Neutrophil (primary cell): Measurements from ENCODE around the gene SERF1B.
"Not testable (repeated sequence)": the region's sequence is repeated elsewhere in the genome, so short reads cannot be mapped to it uniquely, and the experiment has no call there.

Experiments used
- H3K27ac ChIP-seq: fragments of 200-600 bp; sonication (generic); 2 replicates; pipeline ENCODE4 v1.5.1; 2016; ENCODE audit warnings: mild to moderate bottlenecking, moderate library complexity
- H3K27me3 ChIP-seq: fragments of 200-600 bp; sonication (generic); 2 replicates; pipeline ENCODE4 v1.6.0; 2016; ENCODE audit warnings: mild to moderate bottlenecking
- H3K36me3 ChIP-seq: fragments of 200-600 bp; sonication (generic); 2 replicates; pipeline ENCODE4 v1.5.1; 2017
- H3K4me1 ChIP-seq, 2 experiments: fragments of 200-600 bp in 1 of 2; sonication (generic) in 1 of 2; 1 replicate in 1 of 2; 2 replicates in 1 of 2; pipeline versions ENCODE4 v1.5.1 to v1.6.1; 2013 to 2016; ENCODE audit warnings: low read depth in 1 of 2, low read length in 1 of 2, mild to moderate bottlenecking in 1 of 2, moderate library complexity in 1 of 2; ENCODE audit not compliant: control insufficient read depth in 1 of 2, insufficient read depth in 1 of 2
- H3K4me3 ChIP-seq, 2 experiments: fragments of 200-600 bp in 1 of 2; sonication (generic) in 1 of 2; 1 replicate in 1 of 2; 2 replicates in 1 of 2; pipeline ENCODE4 v1.5.1; 2013 to 2016; ENCODE audit warnings: low read depth in 1 of 2, low read length in 1 of 2, mild to moderate bottlenecking in 1 of 2, moderate library complexity in 1 of 2
- H3K9me3 ChIP-seq: fragments of 200-600 bp; sonication (generic); 2 replicates; pipeline ENCODE4 v1.5.1; 2016

SERF1B gene

DNA sequence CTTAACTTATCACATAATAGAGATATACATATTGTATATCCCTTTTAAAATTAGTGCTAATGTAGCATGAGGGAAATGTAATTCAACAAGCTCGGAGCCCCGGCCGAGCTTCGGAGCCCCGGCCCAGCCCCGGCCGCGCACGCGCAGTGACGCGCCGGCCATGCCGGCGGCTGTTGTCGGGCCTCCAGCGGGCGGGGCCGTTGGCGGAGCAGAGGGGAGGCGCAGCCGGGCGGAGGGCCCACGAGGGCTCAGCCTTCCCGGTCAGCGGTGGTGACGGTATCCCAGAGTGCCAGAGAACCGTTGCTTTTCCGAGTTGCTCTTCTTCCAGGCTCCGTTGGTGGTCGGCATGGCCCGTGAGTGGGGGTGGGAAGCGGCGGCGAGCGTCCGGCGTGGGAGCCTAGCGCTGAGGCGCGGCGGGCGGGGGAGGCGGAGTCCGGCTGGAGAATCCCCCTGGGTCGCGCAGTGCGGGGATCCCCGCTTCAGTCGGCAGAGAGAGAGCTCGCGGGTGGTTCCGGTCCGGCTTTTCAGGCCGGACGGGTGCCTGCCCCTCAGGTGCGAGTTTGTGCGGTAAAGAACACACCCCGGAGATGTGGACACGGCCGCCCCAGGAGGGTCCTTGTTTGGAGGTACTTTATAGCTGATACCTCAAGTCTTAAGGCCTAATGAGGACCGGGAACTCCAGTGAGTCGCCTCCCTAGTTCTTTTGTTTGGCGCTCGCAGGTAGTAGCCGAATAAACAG is at the start of gene SERF1B:
Gene SERF1B (plus strand): TSS at position 146 of the 739 bp plus-strand sequence. CDS start 201 bp downstream, at position 347.
- H3K9me3 ChIP-seq, H3K36me3 ChIP-seq, H3K4me1 ChIP-seq, H3K27me3 ChIP-seq, H3K27ac ChIP-seq, H3K4me3 ChIP-seq: not testable (repeated sequence)

DNA sequence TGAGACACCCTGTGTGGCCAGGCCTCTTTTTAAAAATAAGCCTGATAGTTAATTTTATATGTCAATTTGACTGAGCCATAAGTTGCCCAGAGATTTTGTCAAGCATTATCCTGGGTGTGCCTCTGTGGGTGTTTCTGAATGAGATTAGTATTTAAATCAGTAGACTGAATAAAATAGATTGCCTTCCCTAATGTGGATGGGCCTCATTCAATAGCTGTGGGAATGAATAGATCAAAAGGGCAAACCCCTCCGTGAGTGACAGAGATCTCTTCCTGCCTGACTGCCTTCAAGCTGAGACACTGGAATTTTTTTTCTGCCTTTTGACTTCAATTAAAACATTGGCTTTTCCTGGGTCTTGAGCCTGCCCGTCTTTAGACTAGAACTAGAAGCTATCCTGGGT is 33.3 kb upstream of the SERF1B start:
- not testable (repeated sequence) for H3K4me3 ChIP-seq, H3K9me3 ChIP-seq

GRCh38 chr5:69995535-69995934 is 29.5 kb upstream of the SERF1B start:
- not testable (repeated sequence) for H3K27me3 ChIP-seq, H3K36me3 ChIP-seq, H3K27ac ChIP-seq, H3K4me1 ChIP-seq, H3K9me3 ChIP-seq, H3K4me3 ChIP-seq

More for the DNA sequence above, 33.3 kb upstream of the SERF1B start:
- H3K4me1 ChIP-seq, H3K27ac ChIP-seq, H3K36me3 ChIP-seq, H3K27me3 ChIP-seq: not testable (repeated sequence)

GRCh38 chr5:70020660-70021059 is 4.4 kb upstream of the SERF1B start:
- not testable (repeated sequence) for H3K36me3 ChIP-seq, H3K9me3 ChIP-seq, H3K4me3 ChIP-seq, H3K27ac ChIP-seq, H3K27me3 ChIP-seq, H3K4me1 ChIP-seq

DNA sequence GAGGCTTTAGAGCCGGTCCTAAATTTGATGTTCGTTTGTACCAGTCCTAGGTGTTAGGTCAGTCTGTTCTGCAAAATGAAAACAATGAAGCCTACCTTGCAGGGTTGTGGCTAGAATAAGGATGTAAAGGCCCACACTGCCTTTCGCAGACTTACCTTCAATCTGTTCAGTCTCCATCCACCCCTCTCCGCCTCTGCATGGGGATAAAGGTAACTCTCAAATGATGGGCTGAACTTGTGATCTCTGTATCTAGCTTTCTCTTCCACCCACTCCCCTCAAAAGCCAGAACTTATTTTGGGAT is 744 bp downstream of the SERF1B start:
- H3K9me3 ChIP-seq, H3K27me3 ChIP-seq, H3K4me1 ChIP-seq, H3K27ac ChIP-seq, H3K36me3 ChIP-seq, H3K4me3 ChIP-seq: not testable (repeated sequence)

GRCh38 chr5:70031204-70031603 is 6.2 kb downstream of the SERF1B start:
- not testable (repeated sequence) for H3K4me3 ChIP-seq, H3K27me3 ChIP-seq

DNA sequence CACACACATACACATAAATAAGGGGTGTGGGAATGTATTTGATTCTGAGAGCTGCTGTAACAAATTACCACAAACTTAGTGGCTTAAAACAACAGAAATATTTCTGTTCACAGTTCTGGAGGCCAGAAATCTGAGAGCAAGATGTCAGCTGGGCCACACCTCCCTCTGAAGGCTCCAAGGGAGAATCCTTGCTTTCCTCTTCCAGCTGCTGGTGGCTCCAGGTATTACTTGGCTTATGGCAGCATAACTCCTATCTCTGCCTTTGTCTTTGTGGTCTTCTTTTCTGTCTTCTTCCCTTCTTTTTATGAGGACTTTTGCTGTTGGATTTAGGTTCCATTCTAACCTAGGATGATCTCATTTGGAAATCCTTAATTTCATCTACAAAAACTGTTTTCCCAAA is 16.4 kb downstream of the SERF1B start:
- H3K4me3 ChIP-seq, H3K9me3 ChIP-seq, H3K36me3 ChIP-seq, H3K27me3 ChIP-seq, H3K27ac ChIP-seq, H3K4me1 ChIP-seq: not testable (repeated sequence)

More at GRCh38 chr5:70031204-70031603, 6.2 kb downstream of the SERF1B start:
- not testable (repeated sequence) for H3K4me1 ChIP-seq, H3K9me3 ChIP-seq, H3K36me3 ChIP-seq, H3K27ac ChIP-seq

- not testable (repeated sequence) for H3K36me3 ChIP-seq, H3K27ac ChIP-seq, H3K9me3 ChIP-seq, H3K27me3 ChIP-seq, H3K4me3 ChIP-seq, H3K4me1 ChIP-seq
These were observed 24.7 kb downstream of the SERF1B start for GRCh38 chr5:70049790-70050142.

DNA sequence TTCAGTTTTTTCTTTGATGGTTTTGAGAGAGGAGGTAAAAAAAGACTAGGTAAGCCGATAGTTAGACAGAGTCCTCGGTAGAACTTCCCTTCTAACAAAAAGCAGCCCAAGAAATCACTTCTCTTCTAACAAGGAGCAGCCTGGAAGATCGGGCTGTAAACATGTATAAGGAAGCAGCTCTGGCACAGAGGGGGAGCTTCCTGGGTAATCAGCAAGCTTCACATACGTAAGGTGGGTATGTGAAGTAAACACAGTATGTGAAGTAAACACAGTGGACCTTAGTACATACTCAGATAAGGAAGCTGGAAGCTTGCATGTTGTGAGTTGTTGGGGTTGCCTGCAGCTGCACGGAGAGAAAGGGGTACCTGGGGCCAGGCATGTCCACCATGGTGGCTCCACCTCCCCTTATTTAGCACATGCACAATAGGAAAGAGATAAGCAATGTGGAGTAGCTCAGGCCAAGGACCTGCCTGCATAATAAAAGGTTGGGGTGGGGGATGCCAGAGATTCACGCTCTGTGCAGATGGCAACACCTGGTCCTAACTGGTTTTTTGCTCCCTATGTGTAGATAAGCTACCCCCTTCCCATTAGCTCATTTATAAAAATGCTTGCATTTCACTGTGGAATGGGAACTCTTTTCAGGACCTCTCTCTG is 31.4 kb downstream of the SERF1B start:
- H3K4me3 ChIP-seq, H3K36me3 ChIP-seq, H3K27ac ChIP-seq, H3K27me3 ChIP-seq, H3K9me3 ChIP-seq, H3K4me1 ChIP-seq: not testable (repeated sequence)

GRCh38 chr5:70057140-70057539 is 32.1 kb downstream of the SERF1B start:
- H3K9me3 ChIP-seq, H3K4me3 ChIP-seq, H3K36me3 ChIP-seq, H3K27me3 ChIP-seq, H3K27ac ChIP-seq, H3K4me1 ChIP-seq: not testable (repeated sequence)

GRCh38 chr5:70077632-70078031 is 52.6 kb downstream of the SERF1B start:
- not testable (repeated sequence) for H3K9me3 ChIP-seq, H3K27ac ChIP-seq, H3K4me3 ChIP-seq, H3K4me1 ChIP-seq, H3K36me3 ChIP-seq, H3K27me3 ChIP-seq

DNA sequence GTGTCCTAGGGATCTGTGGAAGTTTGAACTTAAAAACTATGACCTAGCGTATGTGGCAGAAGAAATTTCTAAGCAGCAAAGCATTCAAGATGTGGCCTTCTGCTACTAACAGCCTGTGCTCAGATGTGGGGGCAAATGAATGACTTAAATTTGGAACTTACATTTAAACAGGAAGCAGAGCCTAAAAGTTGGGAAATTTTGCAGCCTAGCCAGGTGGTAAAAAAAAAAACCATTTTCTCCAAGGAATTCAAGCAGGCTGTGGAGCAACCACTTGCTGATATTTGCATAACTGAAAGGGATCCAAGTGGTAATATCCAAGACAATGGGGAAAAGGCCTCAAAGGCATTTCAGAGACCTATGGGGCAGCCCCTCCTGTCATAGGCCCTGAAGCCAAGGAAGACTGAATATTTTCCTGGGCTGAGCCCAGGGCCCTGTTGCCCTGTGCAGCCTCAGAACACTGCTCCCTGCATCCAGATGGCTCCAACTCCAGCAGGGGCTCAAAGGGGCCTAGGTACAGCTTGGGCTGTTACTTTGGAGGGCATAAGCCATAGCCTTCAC is 63.9 kb downstream of the SERF1B start:
- H3K4me1 ChIP-seq, H3K36me3 ChIP-seq: not testable (repeated sequence)

DNA sequence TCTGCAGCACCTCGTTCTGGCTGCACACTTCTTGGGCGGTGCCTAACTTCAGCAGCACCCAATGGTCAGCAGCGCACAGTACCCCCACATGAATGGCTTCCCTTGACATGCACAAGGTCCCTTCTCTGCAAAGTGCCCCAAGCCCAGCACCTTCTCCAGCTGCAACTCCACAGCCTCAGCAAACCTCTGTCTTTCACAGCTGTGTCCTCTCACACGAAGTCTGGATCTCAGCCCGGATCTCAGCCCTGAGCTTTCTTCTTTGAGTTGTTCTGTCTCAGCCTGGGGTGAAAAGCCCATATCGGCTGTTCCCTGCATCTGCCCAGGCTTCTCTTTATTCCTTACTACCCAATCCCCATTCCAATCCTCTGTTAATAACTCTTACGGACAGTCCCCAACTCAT is 66.7 kb downstream of the SERF1B start:
- not testable (repeated sequence) for H3K36me3 ChIP-seq

More for the DNA sequence above, 63.9 kb downstream of the SERF1B start:
- H3K27ac ChIP-seq, H3K9me3 ChIP-seq, H3K27me3 ChIP-seq, H3K4me3 ChIP-seq: not testable (repeated sequence)

More for the DNA sequence above, 66.7 kb downstream of the SERF1B start:
- not testable (repeated sequence) for H3K9me3 ChIP-seq, H3K4me1 ChIP-seq, H3K27ac ChIP-seq, H3K27me3 ChIP-seq, H3K4me3 ChIP-seq
